GM18520 (cell line): ENCODE measurements around the gene FBXL3.

Experiments used
- ATAC-seq: cut with Tn5 transposase; IDR thresholded peaks from one replicate; pipeline ENCODE4 v1.9.1; 2021; ENCODE audit not compliant: unreplicated experiment

Gene FBXL3

GRCh38 chr13:77026861-77027621, at the start of gene FBXL3:
Gene FBXL3 (minus strand): TSS chr13:77027159. CDS start chr13:77021860, 5,299 bp downstream.
- peak; percentile 50 for ATAC-seq

GRCh38 chr13:77067519-77067918, 40.6 kb upstream of the FBXL3 start:
- no peak for ATAC-seq

- ATAC-seq: no peak
Measured at GRCh38 chr13:77065461-77066147, 38.6 kb upstream of the FBXL3 start.

GRCh38 chr13:77062097-77062496, 35.1 kb upstream of the FBXL3 start:
- ATAC-seq: no peak

- ATAC-seq: no peak
Measured at GRCh38 chr13:77061362-77061761, 34.4 kb upstream of the FBXL3 start.

- ATAC-seq: no peak
Measured at GRCh38 chr13:77056886-77057285, 29.9 kb upstream of the FBXL3 start.

GRCh38 chr13:77056382-77056781, 29.4 kb upstream of the FBXL3 start:
- ATAC-seq: no peak

GRCh38 chr13:77055158-77055557, 28.2 kb upstream of the FBXL3 start:
- no peak for ATAC-seq

GRCh38 chr13:77053192-77053591, 26.2 kb upstream of the FBXL3 start:
- ATAC-seq: no peak

- ATAC-seq: no peak
Measured at GRCh38 chr13:77048681-77049080, 21.7 kb upstream of the FBXL3 start.

- no peak for ATAC-seq
Measured at GRCh38 chr13:77047649-77048343, 20.8 kb upstream of the FBXL3 start.

GRCh38 chr13:77042566-77043177, 15.7 kb upstream of the FBXL3 start:
- ATAC-seq: no peak

GRCh38 chr13:77040835-77041234, 13.9 kb upstream of the FBXL3 start:
- ATAC-seq: no peak

GRCh38 chr13:77040076-77040475, 13.1 kb upstream of the FBXL3 start:
- no peak for ATAC-seq

- ATAC-seq: no peak
Measured at GRCh38 chr13:77038907-77039480, 12.0 kb upstream of the FBXL3 start.

- ATAC-seq: no peak
Measured at GRCh38 chr13:77036279-77036678, 9.3 kb upstream of the FBXL3 start.

- no peak for ATAC-seq
Measured at GRCh38 chr13:77034881-77035280, 7.9 kb upstream of the FBXL3 start.

- no peak for ATAC-seq
Measured at GRCh38 chr13:77033717-77034302, 6.9 kb upstream of the FBXL3 start.

- ATAC-seq: no peak
Measured at GRCh38 chr13:77031656-77032243, 4.8 kb upstream of the FBXL3 start.

GRCh38 chr13:77029436-77029835, 2.5 kb upstream of the FBXL3 start:
- ATAC-seq: no peak
